Neural cell (in vitro differentiated cells): ENCODE results near the gene GALK2. TPM values are rescaled to one million over a fixed set of nuclear protein-coding genes. Genes with fewer than 3 reads are reported as not detected.

Experiments
- H2AFZ ChIP-seq: fragments of 200-600, 300-800 bp; sonication (generic), shearing (Covaris generic); 2 replicates; pipeline ENCODE4 v1.6.0; 2014; ENCODE audit warnings: low read depth, mild to moderate bottlenecking, antibody characterized with exemption, low read length, moderate library complexity
- H3F3A ChIP-seq: fragments of 200-600 bp; shearing (Covaris generic); 2 replicates; pipeline ENCODE4 v1.6.1; 2016; ENCODE audit warnings: mild to moderate bottlenecking, moderate library complexity, mixed read lengths, antibody characterized with exemption, low read length; ENCODE audit not compliant: insufficient read depth, poor library complexity, severe bottlenecking
- H3K27ac ChIP-seq: fragments of 200-600, 300-800 bp; sonication (generic), shearing (Covaris generic); 2 replicates; pipeline ENCODE4 v1.5.1; 2014; ENCODE audit warnings: mild to moderate bottlenecking, low read length, moderate library complexity
- H3K27me3 ChIP-seq: fragments of 300-800, 200-600 bp; sonication (generic), shearing (Covaris generic); 2 replicates; pipeline ENCODE4 v1.6.0; 2014; ENCODE audit warnings: mild to moderate bottlenecking, low read depth, low read length, moderate library complexity; ENCODE audit not compliant: insufficient read depth
- H3K36me3 ChIP-seq: fragments of 300-800, 200-600 bp; sonication (generic), shearing (Covaris generic); 2 replicates; pipeline ENCODE4 v1.5.1; 2014; ENCODE audit warnings: mild to moderate bottlenecking, antibody characterized with exemption, low read length, moderate library complexity; ENCODE audit not compliant: insufficient read depth
- H3K4me2 ChIP-seq: fragments of 300-800, 200-600 bp; sonication (generic), shearing (Covaris generic); 2 replicates; pipeline ENCODE4 v1.6.0; 2014; ENCODE audit warnings: mild to moderate bottlenecking, low read length
- H3K4me3 ChIP-seq: fragments of 300-800, 200-600 bp; sonication (generic), shearing (Covaris generic); 2 replicates; pipeline ENCODE4 v1.5.1; 2014; ENCODE audit warnings: mild to moderate bottlenecking, low read length, moderate library complexity
- H3K79me2 ChIP-seq: fragments of 200-600 bp; shearing (Covaris generic); replicated peaks from 2 replicates; pipeline ENCODE4 v1.6.0; 2014; ENCODE audit warnings: mild to moderate bottlenecking, low read length, moderate library complexity; ENCODE audit not compliant: insufficient read depth
- H3K9ac ChIP-seq: fragments of 300-800, 200-600 bp; sonication (generic), shearing (Covaris generic); 2 replicates; pipeline ENCODE4 v1.6.1; 2016; ENCODE audit warnings: mild to moderate bottlenecking, low read length, mixed read lengths
- H3K9me2 ChIP-seq: fragments of 200-600 bp; shearing (Covaris generic); 2 replicates; pipeline ENCODE4 v1.6.1; 2016; ENCODE audit warnings: mild to moderate bottlenecking, low read length, mixed read lengths; ENCODE audit not compliant: insufficient read depth
- H3K9me3 ChIP-seq: fragments of 200-600, 300-800 bp; sonication (generic), shearing (Covaris generic); 2 replicates; pipeline ENCODE4 v1.6.1; 2016; ENCODE audit warnings: mild to moderate bottlenecking, mixed run types, low read length, moderate library complexity, mixed read lengths
- H4K20me1 ChIP-seq: fragments of 200-600 bp; shearing (Covaris generic); 2 replicates; pipeline ENCODE4 v1.6.1; 2016; ENCODE audit warnings: mild to moderate bottlenecking, mixed run types; ENCODE audit not compliant: insufficient read depth
- EP300 ChIP-seq: fragments of 450-650 bp; conservative IDR thresholded peaks from 2 replicates; pipeline ENCODE4 v1.6.1; 2014; ENCODE audit warnings: antibody characterized with exemption, mild to moderate bottlenecking, moderate library complexity; ENCODE audit not compliant: poor library complexity, severe bottlenecking
- EZH2 ChIP-seq: fragments of 200-600, 300-800 bp; shearing (Covaris generic), sonication (generic); IDR thresholded peaks from 2 replicates; pipeline ENCODE4 v1.6.1; 2014; ENCODE audit warnings: antibody characterized with exemption, low read length, borderline replicate concordance, mild to moderate bottlenecking; ENCODE audit not compliant: insufficient read depth, poor library complexity, severe bottlenecking
- MXI1 ChIP-seq: fragments of 450-650 bp; conservative IDR thresholded peaks from 2 replicates; pipeline ENCODE4 v1.6.1; 2014; ENCODE audit warnings: antibody characterized with exemption, mild to moderate bottlenecking; ENCODE audit not compliant: poor library complexity, severe bottlenecking
- POLR2AphosphoS5 ChIP-seq: IDR thresholded peaks from 2 replicates; pipeline ENCODE4 v1.6.1; 2012
- RAD21 ChIP-seq: fragments of 450-650 bp; conservative IDR thresholded peaks from 2 replicates; pipeline ENCODE4 v1.6.1; 2014; ENCODE audit warnings: antibody characterized with exemption, mild to moderate bottlenecking, moderate library complexity
- REST ChIP-seq: IDR thresholded peaks from 2 replicates; pipeline ENCODE4 v1.6.1; 2012; ENCODE audit warnings: borderline replicate concordance
- SMC3 ChIP-seq: fragments of 450-650 bp; conservative IDR thresholded peaks from 2 replicates; pipeline ENCODE4 v1.6.1; 2014; ENCODE audit warnings: antibody characterized with exemption, mild to moderate bottlenecking, moderate library complexity; ENCODE audit not compliant: poor library complexity
- TAF1 ChIP-seq: IDR thresholded peaks from 2 replicates; pipeline ENCODE4 v1.6.1; 2012; ENCODE audit warnings: low read depth
- polyA plus RNA-seq: library from polyadenylated mRNA; depleted of rRNA; stranded (reverse); fragments of >200 nt; gene quantifications from 2 replicates; pipeline ENCODE4 v1.2.3, GENCODE V29; 2014
- TF ChIP-seq, protein P1 (sequence below): fragments of 450-650 bp; IDR thresholded peaks from 2 replicates; pipeline ENCODE4 v1.5.1; 2014; ENCODE audit warnings: antibody characterized with exemption, mild to moderate bottlenecking, moderate library complexity; ENCODE audit not compliant: poor library complexity, severe bottlenecking

Gene GALK2
- polyA plus RNA-seq, 1 donor from 2014 or later, result 26.3 TPM

GRCh38 chr15:49121901-49122300 is 48.1 kb upstream of the GALK2 start:
- H3K4me3 ChIP-seq, result no peak overlapping the region
- no peaks in the 10 kb centered on the region for H3K79me2 ChIP-seq
- no peaks in the 10 kb centered on the region for H3K36me3 ChIP-seq
- no peaks in the 10 kb centered on the region for H3K9me2 ChIP-seq
- no peak overlapping the region for H3K9ac ChIP-seq
- no peaks in the 10 kb centered on the region for H3K9me3 ChIP-seq
- TF ChIP-seq RAD21 (no peak), REST (no peak), SMC3 (no peak), TAF1 (no peak), POLR2AphosphoS5 (no peak), MXI1 (no peak), EZH2 (no peak), EP300 (no peak)
- TF ChIP-seq, protein P1, sequence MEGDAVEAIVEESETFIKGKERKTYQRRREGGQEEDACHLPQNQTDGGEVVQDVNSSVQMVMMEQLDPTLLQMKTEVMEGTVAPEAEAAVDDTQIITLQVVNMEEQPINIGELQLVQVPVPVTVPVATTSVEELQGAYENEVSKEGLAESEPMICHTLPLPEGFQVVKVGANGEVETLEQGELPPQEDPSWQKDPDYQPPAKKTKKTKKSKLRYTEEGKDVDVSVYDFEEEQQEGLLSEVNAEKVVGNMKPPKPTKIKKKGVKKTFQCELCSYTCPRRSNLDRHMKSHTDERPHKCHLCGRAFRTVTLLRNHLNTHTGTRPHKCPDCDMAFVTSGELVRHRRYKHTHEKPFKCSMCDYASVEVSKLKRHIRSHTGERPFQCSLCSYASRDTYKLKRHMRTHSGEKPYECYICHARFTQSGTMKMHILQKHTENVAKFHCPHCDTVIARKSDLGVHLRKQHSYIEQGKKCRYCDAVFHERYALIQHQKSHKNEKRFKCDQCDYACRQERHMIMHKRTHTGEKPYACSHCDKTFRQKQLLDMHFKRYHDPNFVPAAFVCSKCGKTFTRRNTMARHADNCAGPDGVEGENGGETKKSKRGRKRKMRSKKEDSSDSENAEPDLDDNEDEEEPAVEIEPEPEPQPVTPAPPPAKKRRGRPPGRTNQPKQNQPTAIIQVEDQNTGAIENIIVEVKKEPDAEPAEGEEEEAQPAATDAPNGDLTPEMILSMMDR, result no peak
- no peak overlapping the region for H3K27ac ChIP-seq
- no peak overlapping the region for H3K4me2 ChIP-seq
- H3F3A ChIP-seq, result no peaks in the 10 kb centered on the region
- no peak overlapping the region for H2AFZ ChIP-seq
- H4K20me1 ChIP-seq, result no peaks in the 10 kb centered on the region
- H3K27me3 ChIP-seq, result no peaks in the 10 kb centered on the region

DNA sequence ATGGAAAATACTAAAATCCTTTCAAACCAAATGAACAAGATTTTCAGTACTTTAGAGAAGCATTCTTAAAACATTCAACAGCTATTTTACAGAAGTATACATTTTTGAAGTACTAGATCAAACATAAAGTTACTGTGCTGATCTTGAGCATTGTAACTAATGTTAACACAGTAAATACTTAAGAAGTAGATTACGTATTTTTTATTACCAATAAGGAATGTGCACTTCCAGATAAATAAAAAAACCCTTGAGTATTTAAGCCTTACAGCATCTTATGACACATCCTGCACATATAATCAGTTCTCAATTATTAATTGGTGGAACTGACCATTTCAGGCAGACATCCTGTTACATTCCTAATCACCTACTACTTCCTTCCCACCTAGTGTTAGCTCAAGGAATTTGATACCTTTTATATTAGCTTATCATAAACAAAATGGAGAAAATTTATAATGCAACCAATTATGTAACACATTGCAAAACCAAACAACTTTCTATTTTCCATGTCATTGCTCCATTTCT is 47.4 kb upstream of the GALK2 start:
- no peak overlapping the region for H3K9ac ChIP-seq
- no peaks in the 10 kb centered on the region for H3K9me2 ChIP-seq
- no peaks in the 10 kb centered on the region for H3K36me3 ChIP-seq
- no peak overlapping the region for H3K27ac ChIP-seq
- no peak overlapping the region for H3K4me3 ChIP-seq
- H2AFZ ChIP-seq, result no peak overlapping the region
- no peaks in the 10 kb centered on the region for H3K27me3 ChIP-seq
- H3K79me2 ChIP-seq, result no peaks in the 10 kb centered on the region
- H4K20me1 ChIP-seq, result no peaks in the 10 kb centered on the region
- H3K4me2 ChIP-seq, result no peak overlapping the region
- TF ChIP-seq EZH2, result no peak
- TF ChIP-seq EP300, result no peak
- TF ChIP-seq MXI1, result no peak
- TF ChIP-seq, protein P1, result no peak
- TF ChIP-seq REST, result no peak
- no peak for TF ChIP-seq SMC3
- no peak for TF ChIP-seq TAF1
- TF ChIP-seq POLR2AphosphoS5, result no peak
- no peak for TF ChIP-seq RAD21
- H3K9me3 ChIP-seq, result no peaks in the 10 kb centered on the region
- H3F3A ChIP-seq, result no peaks in the 10 kb centered on the region
